Adrenal gland (tissue), 5 donors: ENCODE results near the gene KCNC2.

Experiments used
- POLR2A ChIP-seq, 2 donors: fragments of 450-650 bp; IDR thresholded peaks; one replicate each; pipeline ENCODE4 v1.6.1; 2017; ENCODE audit warnings: antibody characterized with exemption in 2 of 2, mild to moderate bottlenecking in 2 of 2, moderate library complexity in 1 of 2
- TF ChIP-seq, protein P1 (sequence below), 6 experiments: fragments of 450-650 bp in 4 of 6; fragments of 200-600 bp in 2 of 6; sonication (generic) in 1 of 6; IDR thresholded peaks; 1 replicate in 5 of 6; 2 replicates in 1 of 6; pipeline versions ENCODE4 v1.5.1 to v1.8.0; 2016 to 2021; ENCODE audit warnings: antibody characterized with exemption in 6 of 6, mild to moderate bottlenecking in 2 of 6, moderate library complexity in 1 of 6
- donor health status: DM: no; HTN: no; CAD: no.

DNA sequence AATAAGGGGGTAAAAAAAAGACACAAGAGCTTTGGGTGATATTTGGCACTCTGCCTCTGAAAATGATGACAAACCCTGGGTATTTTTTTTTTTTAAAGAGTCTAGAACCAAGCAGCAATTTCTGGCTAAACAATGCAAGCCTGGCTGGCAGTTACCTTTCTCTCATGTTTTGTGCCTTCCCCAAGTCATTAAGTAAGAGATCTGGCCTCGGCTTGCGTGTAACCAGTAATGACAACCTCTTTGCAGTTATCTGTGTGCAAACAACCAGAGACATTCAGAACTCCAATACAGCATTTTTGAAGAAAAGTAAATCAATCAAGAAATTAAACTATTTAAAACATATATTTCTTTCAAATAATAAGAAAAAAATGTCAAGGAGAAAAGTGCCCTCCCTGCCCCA is 167.5 kb downstream of the KCNC2 start:
- TF ChIP-seq, protein P1, sequence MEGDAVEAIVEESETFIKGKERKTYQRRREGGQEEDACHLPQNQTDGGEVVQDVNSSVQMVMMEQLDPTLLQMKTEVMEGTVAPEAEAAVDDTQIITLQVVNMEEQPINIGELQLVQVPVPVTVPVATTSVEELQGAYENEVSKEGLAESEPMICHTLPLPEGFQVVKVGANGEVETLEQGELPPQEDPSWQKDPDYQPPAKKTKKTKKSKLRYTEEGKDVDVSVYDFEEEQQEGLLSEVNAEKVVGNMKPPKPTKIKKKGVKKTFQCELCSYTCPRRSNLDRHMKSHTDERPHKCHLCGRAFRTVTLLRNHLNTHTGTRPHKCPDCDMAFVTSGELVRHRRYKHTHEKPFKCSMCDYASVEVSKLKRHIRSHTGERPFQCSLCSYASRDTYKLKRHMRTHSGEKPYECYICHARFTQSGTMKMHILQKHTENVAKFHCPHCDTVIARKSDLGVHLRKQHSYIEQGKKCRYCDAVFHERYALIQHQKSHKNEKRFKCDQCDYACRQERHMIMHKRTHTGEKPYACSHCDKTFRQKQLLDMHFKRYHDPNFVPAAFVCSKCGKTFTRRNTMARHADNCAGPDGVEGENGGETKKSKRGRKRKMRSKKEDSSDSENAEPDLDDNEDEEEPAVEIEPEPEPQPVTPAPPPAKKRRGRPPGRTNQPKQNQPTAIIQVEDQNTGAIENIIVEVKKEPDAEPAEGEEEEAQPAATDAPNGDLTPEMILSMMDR (IDR thresholded peaks at IDR 0.05), result no peak
- TF ChIP-seq POLR2A (IDR thresholded peaks at IDR 0.05), result no peak
